Measurements from ENCODE around the gene ATAD3A. TPM values are rescaled to one million over a fixed set of nuclear protein-coding genes. Genes with fewer than 3 reads are reported as not detected.

Gene ATAD3A
- total and polyA plus RNA-seq, 2 of the 4 experiments (the other 2 are of a cell fraction), result 27.2 to 34.0 TPM

DNA sequence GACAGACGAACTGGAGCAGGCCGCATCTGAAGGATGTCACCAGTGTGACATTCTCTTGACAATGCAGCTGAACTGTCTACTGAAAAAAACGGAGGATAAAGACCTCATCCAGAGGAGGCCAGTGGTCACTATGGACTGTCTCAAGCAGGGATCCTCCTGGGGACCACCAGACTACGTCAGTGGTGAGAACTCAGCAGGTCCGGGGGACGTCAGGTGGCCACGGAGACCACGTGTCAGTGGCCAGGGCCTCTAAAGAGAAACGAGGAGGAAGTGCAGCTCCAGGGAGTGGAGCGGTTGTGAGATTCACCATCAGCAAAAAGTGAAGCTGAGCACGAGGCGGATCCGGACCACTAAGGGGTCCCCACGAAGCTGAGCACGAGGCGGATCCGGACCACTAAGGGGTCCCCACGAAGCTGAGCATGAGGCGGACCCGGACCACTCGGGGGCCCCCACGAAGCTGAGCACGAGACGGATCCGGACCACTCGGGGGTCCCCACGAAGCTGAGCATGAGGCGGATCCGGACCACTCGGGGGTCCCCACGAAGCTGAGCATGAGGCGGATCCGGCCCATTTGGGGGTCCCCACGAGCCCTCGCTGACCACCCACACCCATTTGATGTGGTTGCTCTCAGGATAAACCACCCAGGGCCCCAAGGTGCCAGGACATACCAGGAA, 42.0 kb downstream of the ATAD3A start:
- Histone ChIP-seq H2BK15ac (ENCODE audit: low read depth, low read length) (no peak overlapping the region), H4K5ac (ENCODE audit: low read depth, low read length) (no peak overlapping the region), H3K9me3 (ENCODE audit: control insufficient read depth, insufficient read depth, low read length) (no peaks in the 10 kb centered on the region), H3K79me1 (ENCODE audit: low read depth in 1 of 2, low read length in 2 of 2) (peaks cover 12 to 77% of the 10 kb centered on the region in 2 experiments), H3K9ac (ENCODE audit: low read depth, low read length) (no peak overlapping the region), H3K18ac (ENCODE audit: low read depth, low read length) (no peak overlapping the region), H3K27me3 (ENCODE audit: control insufficient read depth, insufficient read depth, low read length) (no peaks in the 10 kb centered on the region), H3K4me1 (ENCODE audit: control insufficient read depth, insufficient read depth, low read length) (peaks cover 5% of the 10 kb centered on the region; the same call in 1 of the 2 replicates), H3K14ac (replicated peaks; ENCODE audit: low read depth, low read length) (no peak overlapping the region), H3K4me2 (ENCODE audit: low read depth, low read length) (no peak overlapping the region), H4K8ac (ENCODE audit: low read depth in 2 of 2, low read length in 2 of 2) (no peak overlapping the region; a peak in 1 of 4 replicates), H2BK5ac (ENCODE audit: low read depth, low read length, poor library complexity, severe bottlenecking) (no peak overlapping the region), H3K4me3 (ENCODE audit: insufficient read depth, low read depth, low read length) (no peak overlapping the region), H3K36me3 (ENCODE audit: control insufficient read depth, insufficient read depth, low read length) (peaks cover 10% of the 10 kb centered on the region; the same call in 1 of the 2 replicates), H3K4ac (ENCODE audit: low read depth, low read length) (no peak overlapping the region), H2BK120ac (ENCODE audit: low read depth, low read length) (no peak overlapping the region), H3K27ac (ENCODE audit: insufficient read depth, low read length) (no peak overlapping the region), H2BK20ac (ENCODE audit: low read depth, low read length) (no peak overlapping the region), H3K56ac (ENCODE audit: extremely low read depth, insufficient read depth, low read length) (no peak overlapping the region), H2AK9ac (replicated peaks; ENCODE audit: low read depth, low read length, poor library complexity) (no peak overlapping the region), H2AK5ac (ENCODE audit: low read depth, low read length) (no peak overlapping the region), H3K23ac (ENCODE audit: low read depth, low read length) (no peak overlapping the region), H3K9me1 (ENCODE audit: insufficient read depth, low read length) (peaks cover 13% of the 10 kb centered on the region), H4K20me1 (ENCODE audit: insufficient read depth, low read length) (peaks cover 50% of the 10 kb centered on the region), H4K91ac (ENCODE audit: insufficient read depth, low read depth, low read length) (no peak overlapping the region), H2AFZ (replicated peaks; ENCODE audit: low read length, poor library complexity) (peak overlapping the region; percentile 23)
- BruUV-seq (replicated peaks), result no TSS peak
- ATAC-seq (ENCODE audit: low read depth) (no peak), DNase-seq (no peak)
- no peak for TF ChIP-seq FOS (IDR thresholded peaks at IDR 0.05; ENCODE audit: low read depth, low read length)
- no peak for TF ChIP-seq NFE2L2 (IDR thresholded peaks at IDR 0.05; ENCODE audit: low read depth, low read length)
- TF ChIP-seq BHLHE40 (IDR thresholded peaks at IDR 0.05; ENCODE audit: low read depth, low read length), result no peak
- TF ChIP-seq RAD21 (IDR thresholded peaks at IDR 0.05; ENCODE audit: low read length), result no peak
- no peak for TF ChIP-seq ELK1 (IDR thresholded peaks at IDR 0.05; ENCODE audit: borderline replicate concordance, low read depth, low read length)
- TF ChIP-seq POLR2A (IDR thresholded peaks at IDR 0.05; ENCODE audit: low read depth, low read length), result no peak
- TF ChIP-seq RCOR1 (IDR thresholded peaks at IDR 0.05; ENCODE audit: insufficient replicate concordance, low read length), result no peak
- TF ChIP-seq MXI1 (IDR thresholded peaks at IDR 0.05; ENCODE audit: borderline replicate concordance, low read depth, low read length), result no peak
- TF ChIP-seq CEBPB (IDR thresholded peaks at IDR 0.05; ENCODE audit: low read depth, low read length), result no peak
- 91% methylated on average over 26 of the region's 35 CpGs; no CpG with 5 or more reads in 1 of the 2 experiments for WGBS, 2 experiments (ENCODE audit: extremely low coverage in 2 of 2, insufficient read length in 1 of 2)
- CTCF ChIA-PET, result interaction anchor here (0.7 kb wide), 1 partner anchor 29 kb away, joined by 4 read pairs; no protein-coding TSS in a partner anchor
- POLR2A ChIA-PET (ENCODE audit: unreplicated experiment), result no interaction called here
- intact Hi-C loops (cut with micrococcal nuclease), result no loop called here
- in situ Hi-C loops (cut with MboI; ENCODE audit: low sequenced_read_pairs), result no loop called here
- dilution Hi-C loops (cut with HindIII; ENCODE audit: low sequenced_read_pairs, unreplicated experiment), result no loop called here

Measured in IMR-90 (cell line).